Measurements from ENCODE around the gene CRB3. TPM values are rescaled to one million over a fixed set of nuclear protein-coding genes. Genes with fewer than 3 reads are reported as not detected.

The CRB3 gene
- total RNA-seq, 1 donor from 2014 or later, result 0.44 TPM

- Mint-ChIP-seq H3K27me3 (ENCODE audit: unreplicated experiment) (peaks cover 1% of the 10 kb centered on the region), H3K4me1 (ENCODE audit: unreplicated experiment) (no peaks in the 10 kb centered on the region), H3K36me3 (ENCODE audit: low read depth, unreplicated experiment) (no peaks in the 10 kb centered on the region), H3K9me3 (ENCODE audit: unreplicated experiment) (no peaks in the 10 kb centered on the region), H3K4me3 (ENCODE audit: unreplicated experiment) (no peak overlapping the region), H3K27ac (ENCODE audit: unreplicated experiment) (no peak overlapping the region)
- DNase-seq (ENCODE audit: low spot score), result peak; percentile 75
- no peak for TF ChIP-seq CTCF (IDR thresholded peaks at IDR 0.05; ENCODE audit: unreplicated experiment)
Observed at GRCh38 chr19:6476155-6476895, 12.3 kb downstream of the CRB3 start.

- Mint-ChIP-seq H3K36me3 (ENCODE audit: low read depth, unreplicated experiment) (no peaks in the 10 kb centered on the region), H3K27me3 (ENCODE audit: unreplicated experiment) (peaks cover 1% of the 10 kb centered on the region), H3K27ac (ENCODE audit: unreplicated experiment) (no peak overlapping the region), H3K4me1 (ENCODE audit: unreplicated experiment) (peaks cover 3% of the 10 kb centered on the region), H3K4me3 (ENCODE audit: unreplicated experiment) (no peak overlapping the region), H3K9me3 (ENCODE audit: unreplicated experiment) (no peaks in the 10 kb centered on the region)
- DNase-seq (ENCODE audit: low spot score), result no peak
- no peak for TF ChIP-seq CTCF (IDR thresholded peaks at IDR 0.05; ENCODE audit: unreplicated experiment)
Observed at GRCh38 chr19:6476896-6477431, 12.9 kb downstream of the CRB3 start.

- no peak overlapping the region for H3K27ac Mint-ChIP-seq (ENCODE audit: unreplicated experiment)
Observed at GRCh38 chr19:6478815-6479214, 14.7 kb downstream of the CRB3 start.

GRCh38 chr19:6479836-6480398 is 15.8 kb downstream of the CRB3 start:
- no peak overlapping the region for H3K4me3 Mint-ChIP-seq (ENCODE audit: unreplicated experiment)

More at GRCh38 chr19:6478815-6479214, 14.7 kb downstream of the CRB3 start:
- DNase-seq (ENCODE audit: low spot score), result no peak
- TF ChIP-seq CTCF (IDR thresholded peaks at IDR 0.05; ENCODE audit: unreplicated experiment), result no peak
- Mint-ChIP-seq H3K9me3 (ENCODE audit: unreplicated experiment) (no peaks in the 10 kb centered on the region), H3K4me1 (ENCODE audit: unreplicated experiment) (peaks cover 4% of the 10 kb centered on the region), H3K27me3 (ENCODE audit: unreplicated experiment) (peaks cover 3% of the 10 kb centered on the region), H3K4me3 (ENCODE audit: unreplicated experiment) (no peak overlapping the region), H3K36me3 (ENCODE audit: low read depth, unreplicated experiment) (no peaks in the 10 kb centered on the region)

More at GRCh38 chr19:6479836-6480398, 15.8 kb downstream of the CRB3 start:
- Mint-ChIP-seq H3K27ac (ENCODE audit: unreplicated experiment) (no peak overlapping the region), H3K9me3 (ENCODE audit: unreplicated experiment) (no peaks in the 10 kb centered on the region), H3K4me1 (ENCODE audit: unreplicated experiment) (peaks cover 4% of the 10 kb centered on the region), H3K27me3 (ENCODE audit: unreplicated experiment) (peaks cover 2% of the 10 kb centered on the region), H3K36me3 (ENCODE audit: low read depth, unreplicated experiment) (no peaks in the 10 kb centered on the region)
- TF ChIP-seq CTCF (IDR thresholded peaks at IDR 0.05; ENCODE audit: unreplicated experiment), result no peak
- DNase-seq (ENCODE audit: low spot score), result no peak
